T-helper 22 cell (primary cell): ENCODE data around the gene EXOC4.
"Not testable (repeated sequence)": the region's sequence is repeated elsewhere in the genome, so short reads cannot be mapped to it uniquely, and the experiment has no call there.

Experiments used
- DNase-seq: peaks from one replicate; pipeline ENCODE4 v3.0.0-alpha.2; 2020; ENCODE audit warnings: low read depth

EXOC4 gene

DNA sequence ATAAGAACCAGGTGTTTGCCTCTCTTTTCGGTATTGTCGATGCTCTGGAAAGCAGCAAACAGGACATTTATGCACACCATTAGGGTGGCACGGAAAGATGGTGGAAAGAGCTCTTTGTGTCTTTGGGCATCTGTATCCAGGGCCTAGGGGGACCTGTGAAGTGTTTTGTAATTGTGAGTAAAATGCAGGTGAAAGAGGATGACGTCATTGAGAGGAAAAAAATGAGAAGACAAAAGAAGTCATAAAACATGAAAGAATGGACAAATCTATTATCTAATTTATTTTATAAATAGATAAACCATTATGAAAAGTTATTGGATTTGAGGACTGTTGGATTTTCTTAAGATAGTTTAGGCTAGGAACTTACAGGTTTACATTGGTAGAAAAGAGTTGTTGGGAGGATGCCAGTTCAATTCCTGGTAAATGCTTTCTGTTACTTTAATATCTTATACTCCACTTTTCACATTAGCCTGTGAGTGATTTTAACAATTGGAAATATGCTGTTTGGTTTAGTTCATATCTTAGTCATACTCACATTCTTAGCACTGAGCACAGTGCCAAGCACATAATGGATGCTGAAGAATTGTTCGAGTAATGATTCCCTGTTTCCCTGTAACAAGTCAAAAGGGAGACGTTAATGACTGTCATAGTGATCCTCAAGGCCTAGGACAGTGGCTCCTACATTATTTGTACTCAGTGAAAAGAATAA lies 62.6 kb downstream of the EXOC4 start:
- DNase-seq, result no peak

DNA sequence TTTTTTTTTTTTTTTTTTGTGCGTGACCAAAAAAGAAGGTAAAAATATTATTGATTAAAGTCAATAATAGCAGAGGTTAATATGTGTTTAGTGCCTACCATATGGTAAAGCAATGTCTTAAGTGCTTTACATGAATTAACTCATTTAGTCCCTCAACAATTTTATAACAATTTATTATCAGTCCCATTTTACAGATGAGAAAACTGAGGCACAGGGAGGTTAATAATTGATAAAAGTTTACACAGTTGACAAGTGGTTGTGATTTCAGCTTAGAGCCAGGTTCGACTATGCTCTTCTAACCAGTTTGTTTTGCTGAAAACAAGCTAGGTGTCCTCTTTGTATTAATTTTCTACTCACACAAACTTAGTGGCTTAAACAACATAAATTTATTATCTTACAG lies 67.0 kb downstream of the EXOC4 start:
- no peak for DNase-seq

DNA sequence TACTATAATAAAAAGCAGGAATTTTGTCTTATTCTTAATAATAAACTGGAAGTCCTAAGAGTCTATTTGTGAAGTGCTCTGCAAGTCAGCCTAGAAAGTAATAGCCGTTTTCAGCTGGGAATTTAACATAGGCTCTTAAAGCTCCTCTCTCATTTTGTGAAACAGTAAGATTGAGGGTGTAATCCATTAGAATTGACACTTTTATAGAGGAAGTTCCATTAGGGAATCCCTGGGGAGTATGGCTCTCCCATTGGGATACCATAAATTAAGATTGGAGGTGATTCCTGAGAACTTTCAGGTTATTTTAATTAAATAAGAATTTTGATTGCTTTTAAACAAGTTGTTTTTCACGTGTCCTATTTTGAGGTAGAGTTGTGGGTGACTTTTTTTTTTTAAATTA lies 68.0 kb downstream of the EXOC4 start:
- DNase-seq, result no peak

DNA sequence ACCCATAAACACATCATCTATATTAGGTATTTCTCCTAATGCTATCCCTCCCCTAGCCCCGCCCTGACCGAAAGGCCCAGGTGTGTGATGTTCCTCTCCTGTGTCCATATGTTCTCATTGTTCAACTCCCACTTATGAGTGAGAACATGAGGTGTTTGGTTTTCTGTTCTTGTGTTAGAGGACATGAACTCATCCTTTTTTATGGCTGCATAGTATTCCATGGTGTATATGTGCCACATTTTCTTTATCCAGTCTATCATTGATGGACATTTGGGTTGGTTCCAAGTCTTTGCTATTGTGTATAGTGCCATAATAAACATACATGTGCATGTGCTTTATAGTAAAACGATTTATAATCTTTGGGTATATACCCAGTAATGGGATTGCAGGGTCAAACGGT lies 68.5 kb downstream of the EXOC4 start:
- not testable (repeated sequence) for DNase-seq

DNA sequence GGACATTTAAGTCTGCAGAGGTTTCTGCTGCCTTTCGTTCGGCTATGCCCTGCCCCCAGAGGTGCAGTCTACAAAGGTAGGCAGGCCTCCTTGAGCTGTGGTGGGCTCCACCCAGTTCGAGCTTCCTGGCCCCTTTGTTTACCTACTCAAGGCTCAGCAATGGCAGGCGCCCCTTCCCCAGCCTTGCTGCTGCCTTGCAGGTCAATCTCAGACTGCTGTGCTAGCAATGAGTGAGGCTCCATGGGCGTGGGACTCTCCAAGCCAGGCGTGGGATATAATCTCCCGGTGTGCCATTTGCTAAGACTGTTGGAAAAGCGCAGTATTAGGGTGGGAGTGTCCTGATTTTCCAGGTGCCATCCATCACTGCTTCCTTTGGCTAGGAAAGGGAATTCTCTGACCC lies 73.9 kb downstream of the EXOC4 start:
- not testable (repeated sequence) for DNase-seq

DNA sequence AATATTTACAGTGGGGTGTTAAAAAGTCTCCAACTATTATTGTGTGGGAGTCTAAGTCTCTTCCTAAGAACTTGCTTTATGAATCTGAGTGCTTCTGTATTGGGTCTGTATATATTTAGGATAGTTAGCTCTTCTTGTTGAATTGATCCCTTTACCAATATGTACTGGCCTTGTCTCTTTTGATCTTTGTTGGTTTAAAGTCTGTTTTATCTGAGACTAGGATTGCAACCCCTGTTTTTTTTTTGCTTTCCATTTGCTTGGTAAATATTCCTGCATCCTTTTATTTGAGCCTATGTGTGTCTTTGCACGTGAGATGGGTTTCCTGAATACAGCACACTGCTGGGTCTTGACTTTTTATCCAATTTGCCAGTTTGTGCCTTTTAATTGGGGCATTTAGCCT lies 75.1 kb downstream of the EXOC4 start:
- not testable (repeated sequence) for DNase-seq

DNA sequence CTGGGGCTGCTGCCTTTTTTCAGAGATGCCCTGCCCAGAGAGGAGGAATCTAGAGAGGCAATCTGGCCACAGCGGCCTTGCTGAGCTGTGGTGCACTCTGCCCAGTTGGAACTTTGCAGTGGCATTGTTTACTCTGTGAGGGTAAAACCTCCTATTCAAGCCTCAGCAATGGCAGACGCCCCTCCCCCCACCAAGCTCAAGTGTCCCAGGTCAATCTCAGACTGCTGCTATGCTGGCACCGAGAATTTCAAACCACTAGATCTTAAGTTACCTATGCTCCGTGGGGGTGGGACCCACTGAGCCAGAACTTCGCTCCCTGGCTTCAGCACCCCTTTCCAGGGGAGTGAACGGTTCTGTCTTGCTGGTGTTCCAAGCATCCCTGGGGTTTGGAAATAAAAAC lies 77.2 kb downstream of the EXOC4 start:
- no peak for DNase-seq

DNA sequence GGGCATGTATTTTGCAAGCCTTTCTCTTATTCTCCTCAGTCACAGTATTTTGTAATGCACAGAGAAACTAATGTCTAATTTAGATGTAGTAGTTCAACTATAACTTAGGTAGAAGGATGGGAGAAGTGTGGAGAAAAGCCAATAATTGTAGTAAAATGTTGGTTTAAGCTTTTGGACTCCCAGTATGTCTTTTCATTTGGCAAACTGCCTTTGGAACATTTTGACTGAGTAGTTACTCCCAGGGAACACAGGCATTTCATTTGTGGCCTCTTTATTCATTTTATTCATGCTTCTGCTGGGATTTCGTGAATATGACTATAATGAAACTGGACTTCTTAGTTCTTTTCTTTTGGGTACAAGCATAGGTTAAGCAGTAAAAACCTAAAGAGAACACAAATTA lies 79.0 kb downstream of the EXOC4 start:
- DNase-seq, result no peak

DNA sequence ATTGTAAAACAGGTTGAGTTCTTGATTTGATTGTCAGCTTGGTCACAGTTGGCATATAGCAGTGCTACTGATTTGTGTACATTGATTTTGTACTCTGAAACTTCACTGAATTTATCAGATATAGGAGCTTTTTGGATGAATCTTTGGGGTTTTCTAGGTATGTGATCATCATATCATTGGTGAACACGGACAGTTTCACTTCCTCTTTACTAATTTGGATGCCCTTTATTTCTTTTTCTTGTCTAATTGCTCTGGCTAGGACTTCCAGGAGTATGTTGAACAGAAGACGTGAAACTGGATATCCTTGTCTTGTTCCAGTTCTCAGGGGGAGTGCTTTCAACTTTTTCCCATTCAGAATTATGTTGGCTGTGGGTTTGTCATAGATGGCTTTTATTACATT lies 86.9 kb downstream of the EXOC4 start:
- no peak for DNase-seq

DNA sequence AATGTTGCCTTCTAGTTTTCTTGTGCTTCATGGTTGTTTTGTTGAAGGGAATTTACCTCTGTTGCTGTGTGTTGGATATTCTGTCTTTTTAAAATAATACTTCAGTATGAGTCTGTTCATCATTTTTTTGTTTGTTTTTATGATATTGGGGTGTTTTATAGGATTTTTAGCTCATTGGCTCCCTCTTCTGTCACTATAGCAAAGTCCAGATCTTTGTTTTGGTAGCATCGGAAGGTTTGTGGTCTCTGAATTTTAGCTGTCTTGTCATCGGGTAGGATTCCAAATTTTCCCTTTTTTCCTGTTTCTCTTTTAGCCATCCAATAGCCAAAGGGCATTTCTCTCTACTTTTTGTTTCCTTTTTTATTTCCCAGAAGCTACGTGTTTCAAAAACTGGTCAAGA lies 91.4 kb downstream of the EXOC4 start:
- no peak for DNase-seq

DNA sequence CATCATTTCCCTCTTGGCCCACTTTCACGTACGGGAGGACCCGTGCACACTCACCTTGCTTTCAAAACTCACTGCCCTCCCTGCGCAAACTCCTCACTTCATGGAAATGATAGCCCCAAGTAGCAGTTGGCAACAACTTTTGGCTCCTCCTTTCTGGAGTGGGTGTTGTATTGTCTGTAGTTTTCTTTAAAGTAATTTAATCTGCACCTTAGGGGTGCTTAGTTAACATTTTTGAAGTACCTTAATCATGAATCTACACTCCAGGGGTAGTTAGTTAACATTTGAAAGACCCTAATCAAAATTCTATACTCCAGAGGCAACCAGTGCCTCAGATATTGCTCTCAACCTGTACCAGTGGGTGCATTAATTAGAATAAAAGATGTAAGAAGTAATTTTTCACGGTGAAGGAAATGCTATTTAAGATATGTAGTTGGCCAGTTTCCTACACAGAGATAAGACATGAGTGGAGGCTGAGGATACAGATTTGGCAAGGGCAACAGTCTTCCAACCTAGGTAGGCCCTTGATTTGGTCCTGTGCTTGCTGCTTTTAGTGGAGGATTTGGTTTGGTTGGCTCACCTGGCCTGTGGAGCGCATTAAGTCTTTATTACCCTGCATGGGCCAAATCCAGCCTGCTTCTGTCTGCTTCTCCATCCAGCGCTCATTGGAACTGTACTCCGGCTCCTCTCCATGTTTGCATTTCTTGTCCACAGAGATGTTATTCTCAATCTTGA lies 93.0 kb downstream of the EXOC4 start:
- no peak for DNase-seq

DNA sequence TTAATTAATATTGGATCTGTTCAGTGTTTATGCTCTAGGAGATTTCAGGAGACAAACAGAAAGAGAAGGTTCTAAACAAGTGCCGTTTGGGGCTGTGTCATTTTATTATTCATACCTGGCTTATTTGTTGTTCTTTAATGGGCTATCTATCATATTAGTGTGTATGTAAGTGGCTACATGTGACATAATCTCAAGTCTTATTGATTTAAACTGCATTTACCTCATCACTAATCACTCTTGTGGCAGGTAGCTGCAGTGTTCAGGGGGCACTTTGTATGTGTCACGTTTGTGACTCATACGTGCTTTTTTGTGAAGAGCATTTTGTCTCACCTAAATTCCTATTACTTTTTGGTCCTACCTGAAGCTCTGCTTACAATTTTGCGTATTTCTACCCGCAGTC lies 95.4 kb downstream of the EXOC4 start:
- no peak for DNase-seq

DNA sequence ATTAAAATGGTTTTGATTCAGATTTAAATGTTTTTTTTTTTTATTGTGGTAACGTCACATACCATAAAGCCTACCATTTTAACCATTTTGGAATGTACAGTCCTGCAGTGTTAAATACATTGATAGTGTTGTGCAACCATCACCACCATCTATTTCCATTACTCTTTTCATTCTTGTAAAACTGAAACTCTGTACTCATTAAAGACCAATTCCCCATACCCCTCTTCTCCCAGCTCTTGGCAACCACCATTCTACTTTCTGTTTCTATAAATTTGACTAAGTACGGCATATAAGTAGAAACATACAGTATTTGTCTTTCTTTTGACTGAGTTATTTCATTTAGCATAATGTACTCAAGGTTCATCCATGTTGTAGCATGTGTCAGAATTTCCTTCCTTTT lies 96.2 kb downstream of the EXOC4 start:
- DNase-seq, result no peak

DNA sequence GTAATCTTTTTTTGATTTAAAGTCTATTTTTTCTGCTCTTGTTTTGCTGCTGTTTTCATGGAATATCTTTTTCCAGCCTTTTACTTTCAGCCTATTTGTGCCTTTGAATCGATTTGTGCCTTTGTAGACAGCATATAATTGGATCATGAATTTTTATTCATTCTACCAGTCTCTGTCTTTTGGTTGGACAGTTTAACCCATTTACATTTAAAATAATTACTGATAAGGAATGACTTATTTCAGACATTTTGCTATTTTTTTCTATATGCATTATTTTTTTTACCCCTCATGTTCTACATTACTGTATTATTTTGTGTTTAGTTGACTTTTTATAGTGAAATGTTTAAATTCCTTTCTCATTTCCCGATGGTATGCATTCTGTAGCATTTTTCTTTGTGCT lies 99.6 kb downstream of the EXOC4 start:
- no peak for DNase-seq

DNA sequence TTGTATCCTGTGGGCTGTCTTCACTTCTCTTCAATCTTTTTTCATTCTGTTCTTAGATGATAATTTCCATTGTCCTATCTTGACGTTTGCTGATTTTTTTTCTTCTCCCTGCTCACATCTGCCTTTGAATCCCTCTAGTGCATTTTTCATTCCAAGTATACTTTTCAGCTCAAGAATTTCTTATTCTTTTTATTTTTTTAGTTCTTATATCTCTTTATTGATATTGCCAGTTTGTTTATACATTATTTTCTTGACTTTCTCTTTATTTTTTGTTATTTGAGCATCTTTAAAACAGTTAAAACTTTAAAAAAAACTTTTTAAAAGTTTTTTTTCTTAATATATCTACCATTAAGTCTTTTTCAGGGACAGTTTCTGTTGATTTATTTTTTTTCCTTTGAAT lies 100.9 kb downstream of the EXOC4 start:
- DNase-seq, result no peak

DNA sequence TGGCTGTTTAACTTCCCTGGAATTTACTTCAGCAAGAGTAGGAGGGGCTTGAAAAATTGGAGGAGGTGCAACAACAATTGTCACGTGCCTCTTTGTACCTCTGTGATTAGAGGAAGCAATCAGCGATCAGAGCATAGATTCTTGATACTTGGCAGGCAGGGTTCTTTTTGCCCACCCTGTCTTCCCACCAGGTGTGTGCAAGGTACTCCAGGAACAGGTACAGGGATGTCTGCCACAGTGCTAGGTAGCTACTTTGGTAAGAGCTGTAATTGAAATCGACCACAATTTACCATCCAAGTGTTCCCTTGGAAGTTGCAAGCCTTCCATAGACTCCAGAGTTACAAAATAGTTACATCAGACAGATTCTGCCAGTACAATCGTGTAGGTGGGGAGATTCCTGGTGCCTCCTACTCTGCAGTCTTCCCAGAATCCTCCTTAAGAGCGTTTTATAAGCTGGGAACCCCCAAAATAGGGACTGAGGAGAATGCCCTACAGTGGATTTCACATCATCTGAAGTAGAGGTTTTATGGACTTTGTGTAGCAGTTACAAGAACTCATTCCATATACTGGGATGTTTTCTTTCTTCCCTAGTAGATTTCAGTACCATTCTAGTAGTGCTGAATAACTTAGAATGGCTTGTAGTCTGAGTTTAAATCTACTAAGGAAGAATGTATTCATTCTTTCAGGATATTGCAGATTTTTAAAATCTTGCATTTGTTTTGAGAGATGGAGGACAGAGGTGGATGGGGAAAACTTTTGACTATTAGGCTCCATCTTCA lies 101.9 kb downstream of the EXOC4 start:
- no peak for DNase-seq

DNA sequence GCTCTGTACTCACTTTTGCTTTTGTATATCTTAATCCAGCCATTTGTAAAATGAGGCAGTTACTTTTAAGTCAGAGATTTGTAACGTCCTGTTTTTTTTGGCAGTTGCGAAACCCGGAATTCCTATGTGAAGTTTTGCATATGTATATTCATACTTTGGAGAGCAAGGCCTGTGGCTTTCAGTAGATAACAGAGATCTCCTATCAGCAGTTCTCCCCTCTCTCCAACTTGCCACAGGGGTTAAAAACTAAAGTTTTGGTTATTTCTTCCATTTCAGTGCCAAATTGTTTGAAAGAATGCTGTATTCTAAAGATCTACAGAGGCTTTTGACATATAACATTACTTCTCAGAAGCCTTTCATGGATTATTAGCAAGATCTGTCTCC lies 102.4 kb downstream of the EXOC4 start:
- DNase-seq, result no peak

DNA sequence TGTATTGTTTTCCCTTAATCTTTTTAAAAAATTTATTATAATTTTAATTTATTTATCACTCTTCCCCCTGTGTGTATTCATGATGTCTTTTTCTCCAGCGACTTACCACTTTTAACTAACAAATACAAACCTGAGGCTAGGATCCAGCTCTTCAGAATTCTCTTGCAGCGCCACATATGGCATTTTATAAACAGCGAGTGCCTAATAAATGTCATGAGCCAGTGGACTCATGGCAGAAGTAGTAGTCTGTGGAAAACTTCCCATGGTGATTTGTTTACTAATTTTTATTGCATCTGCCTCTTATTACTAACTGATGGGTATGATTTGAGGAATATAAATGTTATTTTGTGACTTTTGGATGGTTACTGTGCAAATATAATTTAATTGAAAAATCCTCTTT lies 102.9 kb downstream of the EXOC4 start:
- no peak for DNase-seq

DNA sequence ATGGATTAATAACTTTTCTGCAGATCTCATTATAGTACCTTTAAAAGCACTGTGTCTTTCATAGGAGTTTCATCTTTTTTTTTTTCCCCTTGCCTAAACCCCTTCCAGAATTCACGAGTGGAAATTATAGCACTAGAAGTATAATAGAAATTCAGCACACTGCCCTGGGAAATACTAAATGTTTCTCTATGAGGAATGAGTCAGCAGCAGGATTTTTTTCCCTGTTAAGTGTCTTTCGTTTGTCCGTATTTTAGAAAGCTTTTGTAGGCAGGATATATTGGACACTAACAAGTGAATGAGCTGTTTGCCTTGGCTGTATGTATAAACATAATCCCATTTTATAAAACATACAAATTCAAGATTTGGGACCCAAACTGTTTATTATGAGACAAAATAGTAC lies 105.8 kb downstream of the EXOC4 start:
- no peak for DNase-seq

DNA sequence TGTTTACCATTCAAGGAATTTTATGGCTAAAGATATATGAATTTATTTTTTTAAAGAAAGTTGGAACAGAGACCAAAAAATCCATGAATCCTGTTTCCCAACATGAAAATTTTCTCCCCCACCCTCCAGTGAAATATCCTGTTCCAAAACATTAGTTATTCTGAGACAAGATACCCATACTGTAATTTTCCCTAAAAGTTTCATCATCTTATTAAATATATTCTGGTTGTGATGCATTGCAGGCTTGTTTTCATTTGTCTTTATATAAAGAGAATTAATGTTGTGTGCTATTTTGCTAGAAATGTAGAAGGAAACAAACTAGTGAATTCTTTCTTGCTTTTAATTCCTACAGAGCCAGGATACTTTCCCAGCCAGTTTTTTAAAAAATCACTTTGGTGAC lies 106.6 kb downstream of the EXOC4 start:
- DNase-seq, result no peak

DNA sequence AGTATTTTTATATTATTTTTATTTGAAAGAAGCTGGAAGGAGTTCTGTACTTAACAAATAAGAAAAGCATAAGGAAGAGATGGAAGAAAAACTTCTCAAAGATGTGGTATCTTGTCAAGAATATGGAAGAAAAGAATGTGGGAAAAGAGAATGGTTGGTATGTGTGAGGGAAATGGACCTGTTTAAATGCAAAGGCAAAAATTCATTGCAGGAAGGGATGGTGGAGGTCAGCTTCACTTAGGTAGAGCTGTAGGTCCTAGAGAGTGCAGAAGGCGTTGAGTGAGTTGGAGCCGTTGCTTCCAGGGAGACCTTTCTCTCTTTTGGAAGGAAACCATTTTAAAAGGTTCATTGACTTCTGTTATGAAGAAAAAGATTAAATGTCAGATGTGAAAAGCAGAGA lies 107.3 kb downstream of the EXOC4 start:
- no peak for DNase-seq

DNA sequence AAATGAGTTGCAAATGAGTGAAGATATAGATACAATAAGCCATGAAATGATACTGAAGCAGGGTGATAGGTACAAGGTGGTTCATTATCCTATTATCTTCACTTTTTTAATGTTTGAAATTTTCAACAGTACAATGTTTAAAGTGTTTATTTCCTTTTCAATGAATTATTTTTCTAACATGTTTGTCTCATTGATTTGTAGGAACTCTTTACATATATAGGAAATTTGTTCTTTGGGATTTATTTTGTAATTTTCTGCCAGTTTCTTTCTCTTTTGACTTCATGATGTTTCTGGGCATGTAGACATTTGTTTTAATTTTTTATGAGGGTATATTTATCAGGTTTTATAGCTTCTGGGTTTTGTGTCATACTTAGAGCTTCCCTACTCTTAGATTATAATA lies 108.9 kb downstream of the EXOC4 start:
- no peak for DNase-seq

DNA sequence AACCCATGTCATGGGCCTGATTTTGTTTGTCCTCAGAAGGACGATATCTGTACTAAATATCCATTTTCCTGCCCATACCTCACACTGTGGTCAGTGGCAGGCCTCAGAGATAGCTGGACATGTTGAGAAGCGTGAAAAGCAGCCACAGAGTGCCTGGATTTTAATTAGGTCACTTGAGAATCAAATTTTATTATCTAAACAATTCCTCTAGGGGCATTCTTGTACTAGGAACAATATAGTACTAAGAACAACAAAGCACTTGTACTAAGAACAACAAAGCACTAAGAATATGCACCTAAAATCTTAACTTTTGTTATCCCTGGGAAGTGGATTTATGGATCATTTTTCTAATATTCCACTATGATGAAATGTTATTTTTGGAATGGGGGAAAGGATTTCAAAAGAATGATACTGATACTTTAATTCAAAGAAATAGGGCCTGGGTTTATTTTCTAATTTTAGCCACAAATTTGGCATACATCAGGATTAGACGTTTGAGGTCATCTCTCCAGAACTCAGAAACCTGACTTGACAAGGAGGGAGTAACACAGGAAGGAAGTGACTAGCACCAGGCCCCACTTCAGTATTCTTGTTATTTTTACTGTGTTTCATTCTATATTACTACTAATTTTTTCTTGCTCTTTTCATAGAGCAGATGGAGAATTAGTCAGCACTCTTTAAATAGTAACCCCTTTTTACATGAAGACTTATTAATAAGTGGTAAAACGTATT lies 112.2 kb downstream of the EXOC4 start:
- DNase-seq, result no peak
